Lung (tissue), 12 donors: ENCODE results near the gene NUDT22. TPM values are rescaled to one million over a fixed set of nuclear protein-coding genes. Genes with fewer than 3 reads are reported as not detected.

Experiments used
- ATAC-seq: fragments of 200-7000 bp; cut with Tn5 transposase; one replicate; pipeline ENCODE4 v1.9.1; 2020; ENCODE audit warnings: moderate number of reproducible peaks; ENCODE audit not compliant: insufficient read depth, low FRiP score
- DNase-seq, 3 donors: peaks; one replicate each; pipeline ENCODE4 v3.0.0-alpha.2; 2013 to 2017
- H3K27ac ChIP-seq, 2 donors: one replicate each; pipeline ENCODE4 v1.5.1; 2013; ENCODE audit warnings: mild to moderate bottlenecking in 2 of 2, moderate library complexity in 2 of 2, control low read depth in 1 of 2, inconsistent platforms in 1 of 2, low read depth in 1 of 2, low read length in 1 of 2
- H3K27me3 ChIP-seq, 3 donors: one replicate each; pipeline ENCODE4 v1.5.1; 2013; ENCODE audit warnings: low read length in 2 of 3; ENCODE audit not compliant: control insufficient read depth in 3 of 3, insufficient read depth in 3 of 3
- H3K36me3 ChIP-seq, 4 donors: one replicate each; pipeline ENCODE4 v1.5.1; 2013; ENCODE audit warnings: low read length in 4 of 4, mild to moderate bottlenecking in 1 of 4, moderate library complexity in 1 of 4; ENCODE audit not compliant: control insufficient read depth in 4 of 4, insufficient read depth in 4 of 4
- H3K4me1 ChIP-seq, 5 donors: one replicate each; pipeline ENCODE4 v1.5.1; 2013; ENCODE audit warnings: low read length in 5 of 5, mild to moderate bottlenecking in 2 of 5, moderate library complexity in 1 of 5; ENCODE audit not compliant: control insufficient read depth in 5 of 5, insufficient read depth in 5 of 5
- H3K4me3 ChIP-seq: one replicate; pipeline ENCODE4 v1.5.1; 2013; ENCODE audit warnings: mild to moderate bottlenecking, control low read depth, moderate library complexity
- H3K9ac ChIP-seq, 2 donors: one replicate each; pipeline ENCODE4 v1.5.1; 2013; ENCODE audit warnings: low read length in 2 of 2, control low read depth in 1 of 2; ENCODE audit not compliant: insufficient read depth in 1 of 2
- H3K9me3 ChIP-seq, 4 donors: one replicate each; pipeline ENCODE4 v1.5.1; 2013; ENCODE audit warnings: low read length in 3 of 4, mild to moderate bottlenecking in 1 of 4, moderate library complexity in 1 of 4; ENCODE audit not compliant: control insufficient read depth in 4 of 4, insufficient read depth in 3 of 4
- WGBS, 2 donors: extraction: QIAGEN DNeasy Blood & Tissue Kit; methylation state at CpG; one replicate each; pipeline ENCODE4 v1.1.7; 2013; 5-methylcytosine and 5-hydroxymethylcytosine counted together
- polyA plus RNA-seq, 2 donors: library from polyadenylated mRNA; stranded (reverse); fragments of 200-250 nt; gene quantifications; one replicate each; pipeline ENCODE4 v1.2.1, GENCODE V29; 2013
- total RNA-seq, 2 donors: library from RNA; depleted of rRNA in 1 of 2; stranded (reverse); fragments of >200 nt in 1 of 2; gene quantifications; one replicate each; pipeline ENCODE4 v1.2.1, GENCODE V29; 2014 to 2021
- TF ChIP-seq, protein P1 (sequence below): IDR thresholded peaks from 2 replicates; pipeline ENCODE4 v1.5.1; 2012; ENCODE audit warnings: mild to moderate bottlenecking; ENCODE audit errors: control extremely low read depth, extremely low read depth
- donor health status: control.
- donor health status: control.
- donor health status: Bipolar disorder and iron deficiency.
- donor health status: healthy.
- donor health status: DM: yes; HTN: yes; CAD: no.

Gene NUDT22
- total and polyA plus RNA-seq, 4 donors, result 23.7 to 90.2 (median 64.9) TPM

DNA sequence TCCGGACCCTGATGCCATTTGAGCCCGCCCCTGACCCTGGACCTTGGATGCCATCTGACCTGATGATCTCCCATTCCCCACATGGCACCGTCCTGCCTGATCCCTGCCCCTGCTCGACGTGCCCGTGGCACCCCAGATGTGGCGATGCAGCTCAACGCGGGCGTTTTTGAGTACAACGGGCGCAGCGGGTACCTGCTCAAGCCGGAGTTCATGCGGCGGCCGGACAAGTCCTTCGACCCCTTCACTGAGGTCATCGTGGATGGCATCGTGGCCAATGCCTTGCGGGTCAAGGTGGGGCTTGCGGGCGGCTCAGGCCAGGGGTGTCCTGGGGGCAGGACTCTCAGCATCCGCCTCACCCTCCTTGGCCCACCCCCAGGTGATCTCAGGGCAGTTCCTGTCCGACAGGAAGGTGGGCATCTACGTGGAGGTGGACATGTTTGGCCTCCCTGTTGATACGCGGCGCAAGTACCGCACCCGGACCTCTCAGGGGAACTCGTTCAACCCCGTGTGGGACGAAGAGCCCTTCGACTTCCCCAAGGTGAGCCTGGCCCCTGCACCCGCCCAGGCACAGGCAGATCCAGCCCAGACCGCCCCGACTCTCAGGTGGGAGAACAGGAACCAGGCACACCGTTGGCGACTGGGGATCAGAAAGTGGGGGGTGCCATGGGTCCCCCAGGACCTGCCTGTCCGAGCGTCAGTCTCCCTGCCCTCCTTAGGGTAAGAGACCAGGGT, 36.4 kb downstream of the NUDT22 start:
- WGBS, 2 donors, result 94 to 95% methylated on average over 42 of the region's 42 CpGs
- no peaks in the 10 kb centered on the region for H3K9me3 ChIP-seq
- H3K27me3 ChIP-seq, result no peaks in the 10 kb centered on the region
- no peak overlapping the region for H3K27ac ChIP-seq
- peaks cover 2 to 80% (median 22%) of the 10 kb centered on the region in 4 donors for H3K36me3 ChIP-seq
- ATAC-seq (no peak), DNase-seq (no peak)
- TF ChIP-seq, protein P1, sequence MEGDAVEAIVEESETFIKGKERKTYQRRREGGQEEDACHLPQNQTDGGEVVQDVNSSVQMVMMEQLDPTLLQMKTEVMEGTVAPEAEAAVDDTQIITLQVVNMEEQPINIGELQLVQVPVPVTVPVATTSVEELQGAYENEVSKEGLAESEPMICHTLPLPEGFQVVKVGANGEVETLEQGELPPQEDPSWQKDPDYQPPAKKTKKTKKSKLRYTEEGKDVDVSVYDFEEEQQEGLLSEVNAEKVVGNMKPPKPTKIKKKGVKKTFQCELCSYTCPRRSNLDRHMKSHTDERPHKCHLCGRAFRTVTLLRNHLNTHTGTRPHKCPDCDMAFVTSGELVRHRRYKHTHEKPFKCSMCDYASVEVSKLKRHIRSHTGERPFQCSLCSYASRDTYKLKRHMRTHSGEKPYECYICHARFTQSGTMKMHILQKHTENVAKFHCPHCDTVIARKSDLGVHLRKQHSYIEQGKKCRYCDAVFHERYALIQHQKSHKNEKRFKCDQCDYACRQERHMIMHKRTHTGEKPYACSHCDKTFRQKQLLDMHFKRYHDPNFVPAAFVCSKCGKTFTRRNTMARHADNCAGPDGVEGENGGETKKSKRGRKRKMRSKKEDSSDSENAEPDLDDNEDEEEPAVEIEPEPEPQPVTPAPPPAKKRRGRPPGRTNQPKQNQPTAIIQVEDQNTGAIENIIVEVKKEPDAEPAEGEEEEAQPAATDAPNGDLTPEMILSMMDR, result no peak
- no peak overlapping the region for H3K4me3 ChIP-seq
- no peak overlapping the region for H3K9ac ChIP-seq
- no peaks in the 10 kb centered on the region for H3K4me1 ChIP-seq

- peaks cover 0 to 5% (median 2%) of the 10 kb centered on the region in 5 donors for H3K4me1 ChIP-seq
- H3K9ac ChIP-seq, result no peak overlapping the region
- WGBS, 2 donors, result 86 to 87% methylated on average over 29 of the region's 29 CpGs
- H3K9me3 ChIP-seq, result no peaks in the 10 kb centered on the region
- no peak for ATAC-seq
- H3K27ac ChIP-seq, result no peak overlapping the region
- peaks cover 2 to 76% (median 20%) of the 10 kb centered on the region in 4 donors for H3K36me3 ChIP-seq
- no peak for DNase-seq
- H3K27me3 ChIP-seq, result no peaks in the 10 kb centered on the region
- TF ChIP-seq, protein P1, result no peak
- no peak overlapping the region for H3K4me3 ChIP-seq
Measured at GRCh38 chr11:64263021-64263946, 37.2 kb downstream of the NUDT22 start.

GRCh38 chr11:64263947-64264317, 37.9 kb downstream of the NUDT22 start:
- no peak overlapping the region for H3K9ac ChIP-seq
- no peaks in the 10 kb centered on the region for H3K9me3 ChIP-seq
- WGBS, 2 donors, result 92 to 96% methylated on average over 8 of the region's 8 CpGs
- peaks cover 2 to 70% (median 17%) of the 10 kb centered on the region in 4 donors for H3K36me3 ChIP-seq
- no peaks in the 10 kb centered on the region for H3K27me3 ChIP-seq
- DNase-seq (no peak), ATAC-seq (no peak)
- TF ChIP-seq, protein P1, result no peak
- H3K27ac ChIP-seq, result no peak overlapping the region
- no peak overlapping the region for H3K4me3 ChIP-seq
- H3K4me1 ChIP-seq, result peaks cover 0 to 12% (median 5%) of the 10 kb centered on the region in 5 donors
